Right atrium auricular region (tissue), 2 donors: ENCODE measurements around the gene COL4A4. TPM values are rescaled to one million over a fixed set of nuclear protein-coding genes. Genes with fewer than 3 reads are reported as not detected.

Experiments
- DNase-seq: peaks from one replicate; pipeline ENCODE4 v3.0.0-alpha.2; 2019; ENCODE audit warnings: low spot score
- H3K27ac ChIP-seq, 2 donors: fragments of 200-600 bp; sonication (generic); 1 replicate in 1 of 2; 2 replicates in 1 of 2; pipeline ENCODE4 v1.5.1; 2016 to 2019
- H3K27me3 ChIP-seq, 2 donors: fragments of 200-600 bp; sonication (generic); one replicate each; pipeline versions ENCODE4 v1.5.1 to v1.6.0; 2017 to 2019
- H3K36me3 ChIP-seq: fragments of 200-600 bp; sonication (generic); one replicate; pipeline ENCODE4 v1.5.1; 2016
- H3K4me1 ChIP-seq, 2 donors: fragments of 200-600 bp; sonication (generic); one replicate each; pipeline versions ENCODE4 v1.5.1 to v1.6.0; 2017 to 2019
- H3K4me3 ChIP-seq, 2 donors: fragments of 200-600 bp; sonication (generic); 1 replicate in 1 of 2; 2 replicates in 1 of 2; pipeline ENCODE4 v1.5.1; 2017 to 2019; ENCODE audit warnings: mild to moderate bottlenecking in 1 of 2, moderate library complexity in 1 of 2
- H3K9me3 ChIP-seq, 2 donors: fragments of 200-600 bp; sonication (generic); one replicate each; pipeline ENCODE4 v1.5.1; 2019
- CTCF ChIP-seq, 2 donors: fragments of 200-600 bp; sonication (generic); IDR thresholded peaks; one replicate each; pipeline ENCODE4 v1.5.1; 2019; ENCODE audit warnings: antibody characterized with exemption in 2 of 2
- total RNA-seq, 2 donors: library from RNA; depleted of rRNA; stranded (reverse); fragments of >200 nt; gene quantifications; one replicate each; pipeline ENCODE4 v1.1.0, GENCODE V29; 2016

COL4A4 gene
- total RNA-seq, 2 donors from 2014 or later: 3.8 to 10.0 TPM

GRCh38 chr2:226977775-226978190, 186.2 kb downstream of the COL4A4 start:
- Histone ChIP-seq H3K27me3 (no peaks in the 10 kb centered on the region), H3K36me3 (no peaks in the 10 kb centered on the region), H3K9me3 (no peaks in the 10 kb centered on the region), H3K4me1 (peaks cover 0 to 4% of the 10 kb centered on the region in 2 donors), H3K27ac (no peak overlapping the region), H3K4me3 (no peak overlapping the region)
- no peak for DNase-seq
- TF ChIP-seq CTCF (IDR thresholded peaks at IDR 0.05): no peak

GRCh38 chr2:226973816-226974215, 190.2 kb downstream of the COL4A4 start:
- Histone ChIP-seq H3K4me3 (no peak overlapping the region), H3K27ac (no peak overlapping the region), H3K9me3 (no peaks in the 10 kb centered on the region), H3K4me1 (no peaks in the 10 kb centered on the region), H3K36me3 (no peaks in the 10 kb centered on the region), H3K27me3 (no peaks in the 10 kb centered on the region)
- no peak for DNase-seq
- TF ChIP-seq CTCF (IDR thresholded peaks at IDR 0.05): no peak

- Histone ChIP-seq H3K9me3 (no peaks in the 10 kb centered on the region), H3K4me3 (no peak overlapping the region), H3K36me3 (no peaks in the 10 kb centered on the region), H3K4me1 (no peaks in the 10 kb centered on the region), H3K27ac (no peak overlapping the region), H3K27me3 (no peaks in the 10 kb centered on the region)
- no peak for DNase-seq
- TF ChIP-seq CTCF (IDR thresholded peaks at IDR 0.05): no peak
Observed at GRCh38 chr2:226971770-226972169, 192.2 kb downstream of the COL4A4 start.

- H3K27ac ChIP-seq: no peak overlapping the region
- no peaks in the 10 kb centered on the region for H3K9me3 ChIP-seq
- no peaks in the 10 kb centered on the region for H3K36me3 ChIP-seq
- TF ChIP-seq CTCF (IDR thresholded peaks at IDR 0.05): no peak
- no peaks in the 10 kb centered on the region for H3K27me3 ChIP-seq
- H3K4me1 ChIP-seq: no peaks in the 10 kb centered on the region
- H3K4me3 ChIP-seq: no peak overlapping the region
- DNase-seq: no peak
Observed at GRCh38 chr2:226971084-226971483, 192.9 kb downstream of the COL4A4 start.

- no peaks in the 10 kb centered on the region for H3K4me1 ChIP-seq
- no peaks in the 10 kb centered on the region for H3K27me3 ChIP-seq
- H3K9me3 ChIP-seq: no peaks in the 10 kb centered on the region
- no peak overlapping the region for H3K4me3 ChIP-seq
- no peak for TF ChIP-seq CTCF (IDR thresholded peaks at IDR 0.05)
- DNase-seq: no peak
- H3K36me3 ChIP-seq: no peaks in the 10 kb centered on the region
- no peak overlapping the region for H3K27ac ChIP-seq
Observed at GRCh38 chr2:226970362-226970761, 193.6 kb downstream of the COL4A4 start.

DNA sequence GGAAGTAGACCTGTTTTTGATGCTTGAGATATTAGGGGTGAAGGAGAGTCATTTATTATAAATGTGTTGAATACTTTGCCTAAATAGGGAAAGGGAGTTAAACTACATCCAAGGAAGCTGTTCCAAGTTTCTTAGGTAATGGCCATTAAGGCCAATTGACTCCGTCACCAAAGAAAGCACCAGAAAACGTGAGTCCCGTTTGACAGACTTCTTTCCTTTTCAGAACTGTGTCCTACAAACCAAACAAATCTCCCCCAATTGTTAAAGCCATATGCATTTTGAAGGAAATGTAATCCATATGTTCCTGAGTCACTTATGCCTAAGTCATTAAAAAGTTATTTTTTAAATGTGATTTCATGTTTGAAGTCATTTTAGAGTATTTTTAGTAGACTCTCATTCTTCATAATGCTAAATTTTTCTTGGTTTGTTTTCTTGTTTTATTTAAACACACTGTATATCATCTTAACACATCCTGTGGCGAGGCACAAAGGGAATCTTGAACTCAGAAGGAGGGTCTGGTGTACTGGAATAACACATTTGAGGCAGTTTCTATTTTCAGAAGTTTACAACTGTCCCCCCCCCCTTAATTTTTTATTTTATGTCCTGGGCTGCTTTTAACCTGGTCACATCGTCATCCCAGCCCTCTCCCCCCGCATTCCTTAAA, 194.5 kb downstream of the COL4A4 start:
- TF ChIP-seq CTCF (IDR thresholded peaks at IDR 0.05): no peak
- H3K27me3 ChIP-seq: no peaks in the 10 kb centered on the region
- DNase-seq: no peak
- no peaks in the 10 kb centered on the region for H3K4me1 ChIP-seq
- H3K9me3 ChIP-seq: no peaks in the 10 kb centered on the region
- H3K4me3 ChIP-seq: no peak overlapping the region
- no peaks in the 10 kb centered on the region for H3K36me3 ChIP-seq
- H3K27ac ChIP-seq: no peak overlapping the region
